ENCODE measurements around the gene RBM45.
"Not testable (repeated sequence)": the region's sequence is repeated elsewhere in the genome, so short reads cannot be mapped to it uniquely, and the experiment has no call there.

The RBM45 gene

GRCh38 chr2:178112202-178113152, at the start of gene RBM45:
Gene RBM45 (plus strand): TSS chr2:178112437. CDS start chr2:178112547, 110 bp downstream.
- DNase-seq, result peak; percentile 85

GRCh38 chr2:178066324-178066723, 45.9 kb upstream of the RBM45 start:
- DNase-seq, result no peak

DNA sequence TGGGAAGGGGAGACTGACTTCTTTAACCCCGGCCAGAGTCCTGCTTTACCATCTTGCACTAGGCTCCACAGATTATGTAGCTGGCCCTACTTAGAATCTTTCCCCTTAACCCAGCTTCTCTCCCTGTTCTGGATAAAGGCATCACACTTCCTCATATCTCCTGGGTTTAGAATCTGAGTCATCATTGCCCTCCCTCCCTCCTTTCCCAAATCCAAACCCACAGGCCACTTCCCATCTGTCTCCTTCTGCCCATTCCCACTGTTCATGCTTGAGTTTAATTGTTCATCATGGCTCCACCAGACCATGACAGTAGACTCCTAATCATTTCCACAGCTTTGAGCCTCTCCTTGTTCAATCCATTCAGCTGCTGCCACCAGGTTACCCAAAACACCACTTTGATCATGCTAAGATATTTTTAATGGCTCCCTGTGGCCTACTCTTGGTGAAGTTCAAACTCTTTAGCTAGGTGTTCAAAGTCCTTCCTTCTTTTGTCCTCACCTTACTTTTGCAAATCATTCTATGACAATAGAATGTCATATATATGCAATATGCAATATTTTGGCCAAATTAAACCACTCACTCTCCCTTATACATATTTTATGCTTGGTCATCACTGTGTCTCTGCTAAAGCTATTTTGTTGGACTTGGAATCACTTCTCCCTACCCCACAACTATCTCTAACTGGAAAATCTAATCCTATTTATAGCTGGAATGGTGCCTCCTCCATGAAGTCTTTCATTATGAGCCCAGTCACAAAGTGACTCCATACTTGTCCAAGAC, 45.2 kb upstream of the RBM45 start:
- DNase-seq, result peak; percentile 41

DNA sequence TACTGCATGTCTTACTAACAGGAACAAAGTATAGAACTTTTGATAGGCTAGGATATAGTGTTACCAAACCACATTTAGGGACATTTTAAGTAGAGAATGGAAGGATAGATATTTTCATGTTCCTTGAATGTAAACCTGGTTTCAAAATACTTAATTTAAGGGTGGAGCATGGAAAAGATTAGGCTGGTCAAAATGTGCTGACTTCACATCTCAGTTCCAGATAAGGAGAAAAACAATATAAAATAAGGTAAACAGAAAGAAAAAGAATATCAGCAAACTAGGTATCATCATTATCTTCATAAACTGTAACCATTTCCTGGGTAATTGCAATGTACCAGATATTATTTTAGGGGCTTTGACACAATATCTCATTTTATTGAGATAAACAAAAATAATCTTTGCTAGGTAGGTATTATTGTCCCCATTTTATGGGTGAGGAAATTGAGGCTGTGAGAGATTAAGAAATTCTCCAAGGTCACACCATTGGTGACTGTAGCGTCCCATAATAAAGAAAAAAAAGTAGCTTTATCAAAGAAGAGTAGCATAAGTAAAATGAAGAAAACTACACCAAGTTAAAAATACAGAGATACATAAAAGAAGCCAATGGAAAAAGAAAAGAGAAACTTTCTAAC, 43.3 kb upstream of the RBM45 start:
- no peak for DNase-seq

GRCh38 chr2:178069551-178069950, 42.7 kb upstream of the RBM45 start:
- peak; percentile 12 for DNase-seq

DNA sequence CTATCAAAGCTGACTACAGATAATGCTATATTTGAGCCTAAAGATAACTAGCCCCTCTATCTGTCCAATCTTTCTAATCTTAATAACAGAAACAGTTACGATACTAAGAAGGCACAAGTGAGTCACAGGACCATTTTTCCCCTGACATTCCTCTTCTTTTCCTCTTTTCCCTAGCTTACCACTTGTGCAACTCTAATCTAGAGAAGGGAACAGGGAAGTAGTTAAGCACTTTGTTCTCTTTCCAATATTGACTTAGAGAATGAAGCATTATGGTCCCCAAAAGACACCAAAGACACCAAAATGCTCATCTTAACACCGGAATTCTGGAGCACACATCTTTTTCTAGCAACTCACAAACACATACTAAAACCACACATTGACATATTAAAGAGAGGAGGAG, 41.4 kb upstream of the RBM45 start:
- DNase-seq, result no peak

GRCh38 chr2:178072000-178072382, 40.2 kb upstream of the RBM45 start:
- DNase-seq, result no peak

GRCh38 chr2:178072383-178073301, 39.6 kb upstream of the RBM45 start, which contains the start of gene PDE11A:
Gene PDE11A (minus strand): TSS chr2:178072777. CDS start chr2:178072437, 340 bp downstream.
- DNase-seq, result peak; percentile 85

GRCh38 chr2:178074123-178075005, 37.9 kb upstream of the RBM45 start:
- no peak for DNase-seq

DNA sequence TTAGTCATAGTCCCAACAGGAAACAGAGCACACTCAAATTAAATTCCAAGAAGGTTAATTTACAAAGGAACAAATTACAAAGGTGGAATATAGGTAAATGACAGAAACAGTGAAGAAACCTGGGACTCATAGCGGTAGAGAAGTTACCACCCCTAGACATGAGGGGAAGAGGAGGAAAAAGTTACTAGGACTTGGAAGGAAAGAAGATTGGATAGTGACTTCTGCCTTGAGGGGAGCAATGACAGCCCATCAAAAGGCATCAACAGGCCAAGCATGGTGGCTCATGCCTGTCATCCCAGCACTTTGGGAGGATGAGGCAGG, 37.3 kb upstream of the RBM45 start:
- DNase-seq, result no peak

DNA sequence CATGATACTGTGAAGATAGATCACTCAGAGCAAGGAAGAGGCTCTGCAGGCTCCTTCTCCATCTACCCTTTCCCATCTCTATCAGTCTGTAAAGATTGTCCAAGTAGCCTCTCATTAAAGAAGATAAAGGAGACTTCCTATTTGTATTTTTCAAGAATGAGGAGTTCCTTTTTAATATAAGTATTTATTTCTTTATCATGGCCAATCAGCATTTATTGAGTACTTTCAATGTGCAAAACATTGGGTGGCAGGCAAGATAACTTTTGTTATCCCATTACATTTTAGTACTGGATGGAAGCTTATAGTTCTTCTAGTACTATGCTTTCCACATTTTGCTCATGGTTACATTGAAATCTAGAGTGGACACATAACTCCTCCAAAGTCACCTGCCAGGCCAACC, 36.1 kb upstream of the RBM45 start:
- DNase-seq, result no peak

GRCh38 chr2:178079279-178079678, 33.0 kb upstream of the RBM45 start:
- not testable (repeated sequence) for DNase-seq

- no peak for DNase-seq
These were observed 29.7 kb upstream of the RBM45 start for GRCh38 chr2:178082408-178083045.

- no peak for DNase-seq
These were observed 28.0 kb upstream of the RBM45 start for GRCh38 chr2:178084273-178084672.

DNA sequence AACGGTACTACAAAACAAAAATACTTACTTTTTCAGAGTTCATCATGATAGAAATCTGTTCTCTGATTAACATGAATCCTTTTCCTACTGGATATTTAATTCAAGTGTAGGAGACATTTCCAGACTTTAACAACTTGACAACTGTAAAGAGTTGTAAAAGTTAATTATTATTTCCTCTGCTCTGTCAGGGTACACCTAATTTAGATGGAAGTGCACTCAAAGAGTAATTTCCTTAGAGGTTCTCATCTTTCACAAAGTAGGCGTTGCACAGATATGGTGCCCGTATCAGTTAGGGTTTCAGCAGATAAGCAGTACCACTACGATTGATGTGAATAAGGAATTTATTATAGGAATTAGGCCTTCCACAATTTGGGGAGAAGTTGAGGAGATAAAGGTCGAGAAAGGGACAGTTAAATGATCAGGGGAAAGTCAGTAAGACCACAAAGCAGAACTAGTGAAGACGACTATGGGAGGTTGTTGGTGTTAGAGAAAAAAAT, 23.4 kb upstream of the RBM45 start:
- DNase-seq, result no peak

- DNase-seq, result no peak
These were observed 18.8 kb upstream of the RBM45 start for GRCh38 chr2:178093471-178093870.

DNA sequence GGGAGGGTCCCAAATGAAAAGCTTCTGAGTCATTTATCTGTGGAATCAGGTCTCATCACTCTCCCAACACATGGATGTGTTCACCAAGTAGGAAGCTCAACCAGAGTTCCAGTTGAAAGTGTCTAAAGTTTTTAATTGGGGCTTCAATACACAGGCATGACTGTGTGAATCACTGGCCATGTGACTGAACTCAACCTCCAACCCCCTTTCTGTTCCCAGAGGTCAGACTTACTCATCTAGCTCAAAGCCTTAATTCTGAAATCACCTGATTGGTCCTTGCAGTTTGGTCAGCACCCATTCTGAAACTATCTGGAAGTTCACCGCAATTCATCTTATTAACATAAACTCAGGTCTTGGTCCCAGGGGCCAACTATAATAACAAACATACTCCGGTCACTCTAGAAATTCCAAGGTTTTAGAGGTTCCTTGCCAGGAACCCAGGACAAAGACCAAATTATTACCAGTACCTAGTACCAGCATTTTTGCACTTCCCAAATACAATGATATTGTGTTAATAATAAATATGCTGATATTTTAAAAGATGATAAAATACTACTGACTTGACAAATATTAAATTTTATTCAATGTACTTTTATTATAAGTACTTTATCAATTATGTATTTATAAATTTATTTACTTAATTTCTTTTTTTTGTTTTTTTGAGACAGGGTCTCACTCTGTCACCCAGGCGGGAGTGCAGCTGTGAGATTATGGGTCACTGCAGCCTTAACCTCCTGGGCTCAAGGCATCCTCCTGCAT, 10.7 kb upstream of the RBM45 start:
- no peak for DNase-seq

DNA sequence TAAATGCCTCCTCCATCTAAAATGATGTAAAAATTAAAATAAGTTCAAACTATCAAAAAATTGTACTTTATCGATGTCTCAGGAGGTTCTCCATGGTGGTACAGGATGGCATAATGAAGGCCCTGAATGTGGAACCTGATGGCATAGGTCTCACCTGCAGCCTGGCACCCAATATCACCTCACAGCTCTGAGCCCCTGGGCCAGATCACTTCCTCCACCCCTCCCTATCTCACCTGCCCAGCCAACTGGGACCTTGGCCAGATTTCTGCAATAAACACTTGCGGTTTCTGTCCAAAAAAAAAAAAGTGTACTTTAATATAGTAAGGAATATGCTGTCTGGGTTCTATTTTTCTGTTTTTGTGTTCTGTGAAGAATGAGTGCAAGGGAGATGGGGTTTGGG, 6.7 kb upstream of the RBM45 start:
- no peak for DNase-seq

DNA sequence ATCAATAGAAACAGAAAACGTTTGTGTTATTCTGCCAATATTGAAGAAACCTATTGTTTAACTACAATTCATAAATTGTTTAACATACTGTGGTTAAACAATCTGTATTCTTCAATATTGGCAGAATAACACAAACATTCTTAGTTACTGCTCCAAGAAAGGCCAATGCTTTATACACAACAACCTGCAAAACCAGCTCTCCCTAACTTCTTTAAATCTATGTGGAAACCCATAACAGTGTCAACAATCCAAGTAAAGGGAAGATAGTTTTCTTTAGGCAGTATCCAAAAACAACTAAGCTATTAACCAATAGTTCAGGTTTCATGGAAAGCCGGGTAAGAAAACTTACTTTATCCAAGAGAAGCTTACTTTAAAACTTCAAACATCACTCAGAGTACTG, 6.2 kb upstream of the RBM45 start:
- no peak for DNase-seq

- DNase-seq, result no peak
These were observed 4.1 kb upstream of the RBM45 start for GRCh38 chr2:178108176-178108575.

All from kidney glomerular epithelial cell (primary cell).